OCI-LY3 (cell line): Measurements from ENCODE around the gene APOBEC3G.
"Not testable (repeated sequence)": the region's sequence is repeated elsewhere in the genome, so short reads cannot be mapped to it uniquely, and the experiment has no call there.

Experiments used
- H2AFZ ChIP-seq: fragments of 200-600, 300-600 bp; shearing (Covaris generic); 2 replicates; pipeline ENCODE4 v1.6.0; 2014; ENCODE audit warnings: antibody characterized with exemption, low read depth, low read length
- H3K27ac ChIP-seq: fragments of 200-600, 300-600 bp; sonication (generic); 2 replicates; pipeline ENCODE4 v1.5.1; 2014; ENCODE audit warnings: mild to moderate bottlenecking, low read length, moderate library complexity, mixed read lengths
- H3K27me3 ChIP-seq: fragments of 200-600, 300-600 bp; sonication (generic); 2 replicates; pipeline ENCODE4 v1.6.1; 2014; ENCODE audit warnings: low read depth, low read length, mixed read lengths
- H3K36me3 ChIP-seq: fragments of 200-600, 300-600 bp; sonication (generic); replicated peaks from 2 replicates; pipeline ENCODE3; 2014; ENCODE audit warnings: low read depth, low read length, mixed read lengths
- H3K4me1 ChIP-seq: fragments of 300-600, 200-600 bp; sonication (generic); 2 replicates; pipeline ENCODE4 v1.6.1; 2014; ENCODE audit warnings: low read length, mixed read lengths
- H3K4me2 ChIP-seq: fragments of 200-600, 300-600 bp; sonication (generic); 2 replicates; pipeline ENCODE4 v1.6.1; 2014; ENCODE audit warnings: low read length, mixed read lengths
- H3K4me3 ChIP-seq: fragments of 300-600, 200-600 bp; sonication (generic); 2 replicates; pipeline ENCODE4 v1.5.1; 2014; ENCODE audit warnings: antibody characterized with exemption, mild to moderate bottlenecking, low read length, moderate library complexity
- H3K79me2 ChIP-seq: fragments of 300-600, 200-600 bp; shearing (Covaris generic); 2 replicates; pipeline ENCODE4 v1.6.1; 2014; ENCODE audit warnings: mild to moderate bottlenecking, low read length, mixed read lengths
- H3K9ac ChIP-seq: fragments of 300-600, 200-600 bp; shearing (Covaris generic); 2 replicates; pipeline ENCODE4 v1.6.0; 2014; ENCODE audit warnings: mild to moderate bottlenecking, low read length, moderate library complexity
- H3K9me3 ChIP-seq: fragments of 200-600, 300-600 bp; shearing (Covaris generic); 2 replicates; pipeline ENCODE4 v1.6.1; 2014; ENCODE audit warnings: low read length, mixed read lengths; ENCODE audit not compliant: insufficient read depth
- H4K20me1 ChIP-seq: fragments of 200-600, 300-600 bp; sonication (generic); 2 replicates; pipeline ENCODE4 v1.6.1; 2016; ENCODE audit warnings: low read length, mixed read lengths; ENCODE audit not compliant: insufficient read depth
- EZH2phosphoT487 ChIP-seq: fragments of 200-600 bp; shearing (Covaris generic); IDR thresholded peaks from 2 replicates; pipeline ENCODE4 v1.6.1; 2018; ENCODE audit warnings: antibody characterized with exemption, mixed run types, low read depth
- TF ChIP-seq, protein P1 (sequence below): fragments of 200-600, 300-600 bp; sonication (generic); IDR thresholded peaks from 2 replicates; pipeline ENCODE4 v1.5.1; 2014; ENCODE audit warnings: antibody characterized with exemption, low read length, low read depth

The APOBEC3G gene

DNA sequence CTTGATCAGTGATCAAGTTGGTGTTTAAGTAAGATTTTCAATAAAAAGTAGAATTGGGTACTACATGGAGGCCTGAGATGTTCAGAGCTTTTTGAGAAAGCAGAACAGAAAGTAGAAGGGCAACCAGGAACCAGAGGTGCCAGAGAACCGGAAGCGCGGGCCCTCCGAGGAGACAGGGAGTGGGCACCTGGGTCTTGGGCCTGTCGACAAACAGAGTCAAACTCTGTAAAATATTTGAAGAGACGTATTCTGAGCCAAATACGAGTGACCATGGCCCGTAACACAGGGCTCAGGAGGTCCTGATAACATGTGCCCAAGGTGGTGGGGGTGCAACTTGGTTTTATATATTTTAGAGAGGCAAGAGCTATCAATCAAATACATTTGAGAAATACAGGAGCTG, 13.2 kb upstream of the APOBEC3G start:
- H3K27me3 ChIP-seq, H3K9me3 ChIP-seq, H3K4me3 ChIP-seq, H4K20me1 ChIP-seq, H3K79me2 ChIP-seq, H3K36me3 ChIP-seq: not testable (repeated sequence)
- peak overlapping the region; percentile 60; the same call in 1 of the 2 replicates for H3K9ac ChIP-seq
- H3K27ac ChIP-seq = peak overlapping the region; percentile 81
- peak overlapping the region; percentile 27 for H3K4me2 ChIP-seq
- H2AFZ ChIP-seq = 0 out of 2 replicates have a peak overlapping the region, but pooled peaks have one; percentile 32
- H3K4me1 ChIP-seq = peaks cover 37% of the 10 kb centered on the region

DNA sequence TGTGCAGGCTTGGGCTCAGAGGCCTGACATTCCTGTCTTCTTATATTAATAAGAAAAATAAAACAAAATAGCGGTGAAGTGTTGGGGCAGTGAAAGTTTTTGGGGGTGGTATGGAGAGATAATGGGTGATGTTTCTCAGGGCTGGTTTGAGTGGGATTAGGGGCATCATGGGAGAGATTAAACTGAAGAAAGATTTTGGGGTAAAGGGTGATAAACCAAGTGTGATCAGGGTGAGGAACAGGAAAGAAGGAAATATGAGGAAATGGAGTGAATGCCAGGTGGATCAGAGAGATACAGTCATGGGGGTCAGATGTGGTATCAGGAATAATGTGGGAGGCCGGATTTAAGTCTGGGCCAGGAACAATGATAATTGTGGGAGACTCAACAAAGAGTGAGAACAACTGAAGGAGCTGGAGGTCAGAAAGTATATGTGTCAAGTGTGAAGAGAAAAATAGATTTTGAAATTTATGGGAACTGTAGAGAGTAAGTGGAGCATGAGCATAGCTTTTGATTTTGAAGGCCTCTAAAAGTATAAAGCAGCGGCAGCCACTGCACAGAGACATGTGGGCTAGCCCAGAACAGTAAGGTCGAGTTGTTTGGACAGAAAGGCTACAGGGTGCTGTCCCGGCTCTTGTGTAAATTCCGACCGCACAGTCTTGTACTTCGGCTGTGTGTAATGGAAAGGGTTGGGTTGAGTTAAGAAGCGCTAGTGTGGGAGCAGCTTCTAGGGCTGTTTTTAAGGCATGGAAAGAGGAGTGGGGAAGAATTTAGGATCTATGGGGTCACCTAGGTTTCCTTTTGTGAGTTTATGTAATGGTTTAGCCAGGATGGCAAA, 10.4 kb upstream of the APOBEC3G start:
- H3K36me3 ChIP-seq, H3K4me2 ChIP-seq, H3K27ac ChIP-seq, H3K4me3 ChIP-seq, H3K9ac ChIP-seq, H2AFZ ChIP-seq, H3K9me3 ChIP-seq, H4K20me1 ChIP-seq, H3K27me3 ChIP-seq, H3K79me2 ChIP-seq: not testable (repeated sequence)
- H3K4me1 ChIP-seq = peaks cover 29% of the 10 kb centered on the region

DNA sequence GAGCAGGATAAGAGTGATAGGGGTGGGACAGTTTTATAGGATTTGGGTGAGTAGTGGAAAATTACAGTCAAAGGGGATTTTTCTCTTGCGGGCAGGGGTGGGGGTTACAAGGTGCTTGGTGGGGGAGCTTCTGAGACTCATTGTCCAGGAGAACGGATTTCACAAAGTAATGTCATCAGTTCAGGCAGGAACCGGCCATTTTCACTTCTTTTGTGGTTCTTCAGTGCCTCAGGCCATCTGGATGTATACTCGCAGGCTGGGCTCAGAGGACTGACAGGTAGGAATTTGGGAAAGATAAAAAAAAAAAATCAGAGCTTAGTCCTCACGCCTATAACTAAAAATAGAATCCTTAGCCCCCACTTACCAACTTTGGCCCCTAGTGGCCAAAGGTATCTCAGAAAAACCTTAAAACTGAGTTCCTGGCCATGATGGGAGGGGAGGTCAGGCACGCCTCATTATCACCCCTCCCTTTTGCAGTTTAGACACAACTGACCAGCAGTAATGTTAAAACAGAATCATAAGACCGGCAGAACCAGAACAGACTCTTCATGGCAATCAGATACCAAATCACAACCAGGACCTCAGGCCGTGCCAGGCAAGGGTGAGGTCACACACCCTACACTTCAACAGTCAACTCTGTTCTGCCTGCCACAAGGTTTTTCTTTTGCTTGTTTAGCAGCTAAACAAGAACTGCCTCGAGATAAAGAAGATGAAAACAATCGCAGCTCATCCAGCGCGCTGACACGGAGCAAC, 8.9 kb upstream of the APOBEC3G start:
- H3K9me3 ChIP-seq = no peaks in the 10 kb centered on the region
- H3K4me1 ChIP-seq = peaks cover 34% of the 10 kb centered on the region
- no peak for TF ChIP-seq EZH2phosphoT487
- TF ChIP-seq, protein P1, sequence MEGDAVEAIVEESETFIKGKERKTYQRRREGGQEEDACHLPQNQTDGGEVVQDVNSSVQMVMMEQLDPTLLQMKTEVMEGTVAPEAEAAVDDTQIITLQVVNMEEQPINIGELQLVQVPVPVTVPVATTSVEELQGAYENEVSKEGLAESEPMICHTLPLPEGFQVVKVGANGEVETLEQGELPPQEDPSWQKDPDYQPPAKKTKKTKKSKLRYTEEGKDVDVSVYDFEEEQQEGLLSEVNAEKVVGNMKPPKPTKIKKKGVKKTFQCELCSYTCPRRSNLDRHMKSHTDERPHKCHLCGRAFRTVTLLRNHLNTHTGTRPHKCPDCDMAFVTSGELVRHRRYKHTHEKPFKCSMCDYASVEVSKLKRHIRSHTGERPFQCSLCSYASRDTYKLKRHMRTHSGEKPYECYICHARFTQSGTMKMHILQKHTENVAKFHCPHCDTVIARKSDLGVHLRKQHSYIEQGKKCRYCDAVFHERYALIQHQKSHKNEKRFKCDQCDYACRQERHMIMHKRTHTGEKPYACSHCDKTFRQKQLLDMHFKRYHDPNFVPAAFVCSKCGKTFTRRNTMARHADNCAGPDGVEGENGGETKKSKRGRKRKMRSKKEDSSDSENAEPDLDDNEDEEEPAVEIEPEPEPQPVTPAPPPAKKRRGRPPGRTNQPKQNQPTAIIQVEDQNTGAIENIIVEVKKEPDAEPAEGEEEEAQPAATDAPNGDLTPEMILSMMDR = peak; percentile 16; the same call in 1 of the 2 replicates
- H3K9ac ChIP-seq = no peak overlapping the region
- no peaks in the 10 kb centered on the region for H3K36me3 ChIP-seq
- H3K27me3 ChIP-seq = no peaks in the 10 kb centered on the region
- no peak overlapping the region; the same call in 1 of the 2 replicates for H2AFZ ChIP-seq
- no peak overlapping the region for H3K4me3 ChIP-seq
- no peaks in the 10 kb centered on the region for H4K20me1 ChIP-seq
- H3K27ac ChIP-seq = no peak overlapping the region
- H3K79me2 ChIP-seq = no peaks in the 10 kb centered on the region
- H3K4me2 ChIP-seq = no peak overlapping the region

DNA sequence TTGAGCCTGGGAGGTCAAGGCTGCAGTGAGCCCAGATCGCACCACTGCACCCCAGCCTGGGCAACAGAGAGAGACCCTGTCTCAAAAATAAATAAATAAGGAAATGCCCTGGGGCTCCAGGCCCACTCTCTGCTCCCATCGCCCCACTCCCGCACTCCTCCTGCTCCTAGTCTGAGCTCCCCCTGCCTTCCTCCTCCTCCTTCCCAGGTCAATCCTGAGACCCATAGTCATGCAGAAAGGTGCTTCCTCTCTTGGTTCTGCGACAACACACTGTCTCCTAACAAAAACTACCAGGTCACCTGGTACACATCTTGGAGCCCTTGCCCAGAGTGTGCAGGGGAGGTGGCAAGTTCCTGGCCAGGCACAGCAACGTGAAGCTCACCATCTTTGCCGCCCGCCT, 6.9 kb upstream of the APOBEC3G start:
- H3K27me3 ChIP-seq = no peaks in the 10 kb centered on the region
- TF ChIP-seq EZH2phosphoT487 = no peak
- TF ChIP-seq, protein P1 = no peak
- no peak overlapping the region for H3K4me3 ChIP-seq
- no peaks in the 10 kb centered on the region for H4K20me1 ChIP-seq
- H3K9ac ChIP-seq = no peak overlapping the region
- H3K9me3 ChIP-seq = no peaks in the 10 kb centered on the region
- H3K27ac ChIP-seq = no peak overlapping the region
- H3K79me2 ChIP-seq = no peaks in the 10 kb centered on the region
- no peak overlapping the region for H2AFZ ChIP-seq
- no peaks in the 10 kb centered on the region for H3K36me3 ChIP-seq
- H3K4me2 ChIP-seq = no peak overlapping the region
- H3K4me1 ChIP-seq = peaks cover 24% of the 10 kb centered on the region

DNA sequence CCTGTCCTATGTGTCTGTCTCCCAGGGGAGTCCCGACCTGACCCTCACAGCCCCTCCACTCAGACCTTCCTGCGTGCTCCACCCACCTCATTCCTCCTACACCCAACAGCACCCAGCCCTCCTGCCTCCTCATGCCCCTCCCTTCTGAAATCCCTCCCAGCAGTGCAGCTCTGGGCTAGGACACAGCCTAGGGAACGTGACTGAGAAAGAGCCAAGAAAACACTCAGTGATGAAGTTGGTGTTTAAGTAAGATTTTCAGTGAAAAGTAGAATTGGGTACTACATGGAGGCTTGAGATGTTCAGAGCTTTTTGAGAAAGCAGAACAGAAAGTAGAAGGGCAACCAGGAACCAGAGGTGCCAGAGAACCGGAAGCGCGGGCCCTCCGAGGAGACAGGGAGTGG, 4.5 kb upstream of the APOBEC3G start:
- Histone ChIP-seq H3K4me2 (peak overlapping the region; percentile 59), H3K9ac (peak overlapping the region; percentile 54; the same call in 1 of the 2 replicates)
- not testable (repeated sequence) for H3K79me2 ChIP-seq

More for the DNA sequence above, 4.5 kb upstream of the APOBEC3G start:
- Histone ChIP-seq H3K4me1 (peaks cover 31% of the 10 kb centered on the region), H3K27ac (peak overlapping the region; percentile 81), H3K4me3 (peak overlapping the region; percentile 36), H2AFZ (peak overlapping the region; percentile 55)
- not testable (repeated sequence) for H3K27me3 ChIP-seq, H3K36me3 ChIP-seq, H4K20me1 ChIP-seq, H3K9me3 ChIP-seq
